H9 (cell line): ENCODE data around the gene CC2D1A. TPM values are rescaled to one million over a fixed set of nuclear protein-coding genes. Genes with fewer than 3 reads are reported as not detected.

Source experiments
- DNase-seq: peaks from one replicate; pipeline ENCODE4 v3.0.0-alpha.2; 2017
- H2AFZ ChIP-seq: one replicate; pipeline ENCODE4 v1.6.1; 2013; ENCODE audit warnings: mild to moderate bottlenecking, low read length, control low read depth, moderate library complexity
- H2AK5ac ChIP-seq: 2 replicates; pipeline ENCODE4 v1.6.1; 2013; ENCODE audit warnings: low read length, control low read depth, mixed read lengths; ENCODE audit not compliant: insufficient read length
- H2BK120ac ChIP-seq: one replicate; pipeline ENCODE4 v1.6.1; 2013; ENCODE audit warnings: low read depth, mild to moderate bottlenecking, low read length, control low read depth, inconsistent platforms; ENCODE audit not compliant: poor library complexity, severe bottlenecking
- H2BK12ac ChIP-seq: 2 replicates; pipeline ENCODE4 v1.6.1; 2013; ENCODE audit warnings: low read length, control low read depth, mixed read lengths, low read depth; ENCODE audit not compliant: insufficient read length
- H2BK15ac ChIP-seq: 2 replicates; pipeline ENCODE4 v1.6.1; 2013; ENCODE audit warnings: low read depth, low read length, control low read depth
- H2BK20ac ChIP-seq: one replicate; pipeline ENCODE4 v1.6.1; 2013; ENCODE audit warnings: low read depth, mild to moderate bottlenecking, low read length, control low read depth, inconsistent platforms; ENCODE audit not compliant: poor library complexity, severe bottlenecking
- H2BK5ac ChIP-seq: 2 replicates; pipeline ENCODE4 v1.6.1; 2013; ENCODE audit warnings: low read length, control low read depth, mixed read lengths; ENCODE audit not compliant: insufficient read length
- H3K14ac ChIP-seq: 2 replicates; pipeline ENCODE4 v1.6.1; 2013; ENCODE audit warnings: low read length, control low read depth; ENCODE audit not compliant: insufficient read depth
- H3K18ac ChIP-seq: 2 replicates; pipeline ENCODE4 v1.6.1; 2013; ENCODE audit warnings: low read depth, mild to moderate bottlenecking, mixed read lengths, low read length, control low read depth; ENCODE audit not compliant: insufficient read length
- H3K23ac ChIP-seq: 2 replicates; pipeline ENCODE4 v1.6.1; 2013; ENCODE audit warnings: low read length, control low read depth, mixed read lengths, low read depth; ENCODE audit not compliant: insufficient read length
- H3K23me2 ChIP-seq: 2 replicates; pipeline ENCODE4 v1.6.1; 2013; ENCODE audit warnings: low read depth, mild to moderate bottlenecking, mixed read lengths, low read length, control low read depth; ENCODE audit not compliant: insufficient read length, poor library complexity, severe bottlenecking
- H3K27ac ChIP-seq: 2 replicates; pipeline ENCODE4 v1.5.1; 2013; ENCODE audit warnings: low read length, control low read depth, mixed read lengths, low read depth; ENCODE audit not compliant: insufficient read length
- H3K27me3 ChIP-seq: 2 replicates; pipeline ENCODE4 v1.6.1; 2013; ENCODE audit warnings: low read length, control low read depth, inconsistent platforms; ENCODE audit not compliant: insufficient read depth
- H3K4ac ChIP-seq: 2 replicates; pipeline ENCODE4 v1.6.1; 2013; ENCODE audit warnings: low read depth, mild to moderate bottlenecking, control low read depth, inconsistent platforms, low read length, moderate library complexity
- H3K4me1 ChIP-seq: 2 replicates; pipeline ENCODE4 v1.6.1; 2013; ENCODE audit warnings: low read length, control low read depth, inconsistent platforms; ENCODE audit not compliant: insufficient read depth
- H3K4me2 ChIP-seq: 2 replicates; pipeline ENCODE4 v1.6.1; 2013; ENCODE audit warnings: low read length, control low read depth, mixed read lengths; ENCODE audit not compliant: insufficient read length, insufficient read depth
- H3K56ac ChIP-seq: 2 replicates; pipeline ENCODE4 v1.6.1; 2013; ENCODE audit warnings: low read depth, mild to moderate bottlenecking, mixed read lengths, low read length, control low read depth; ENCODE audit not compliant: insufficient read length
- H3K79me1 ChIP-seq: 2 replicates; pipeline ENCODE4 v1.6.1; 2013; ENCODE audit warnings: low read depth, mild to moderate bottlenecking, moderate library complexity, low read length, control low read depth, inconsistent platforms; ENCODE audit not compliant: insufficient read depth, poor library complexity, severe bottlenecking
- H3K79me2 ChIP-seq: 2 replicates; pipeline ENCODE4 v1.6.1; 2013; ENCODE audit warnings: low read length, control low read depth, inconsistent platforms; ENCODE audit not compliant: insufficient read depth
- H3K9ac ChIP-seq: 2 replicates; pipeline ENCODE4 v1.6.1; 2013; ENCODE audit warnings: low read length, control low read depth, mixed read lengths; ENCODE audit not compliant: insufficient read length; ENCODE audit errors: extremely low read depth
- H3K9me3 ChIP-seq: one replicate; pipeline ENCODE4 v1.6.1; 2013; ENCODE audit warnings: low read depth, low read length, inconsistent platforms; ENCODE audit not compliant: control insufficient read depth
- H3T11ph ChIP-seq: one replicate; pipeline ENCODE4 v1.6.1; 2013; ENCODE audit warnings: mild to moderate bottlenecking, low read length, control low read depth, inconsistent platforms
- H4K20me1 ChIP-seq: one replicate; pipeline ENCODE4 v1.6.1; 2013; ENCODE audit not compliant: control insufficient read depth, insufficient read length, insufficient read depth
- H4K5ac ChIP-seq: 2 replicates; pipeline ENCODE4 v1.6.1; 2013; ENCODE audit warnings: low read depth, mild to moderate bottlenecking, mixed read lengths, low read length, control low read depth; ENCODE audit not compliant: insufficient read length
- H4K8ac ChIP-seq: replicated peaks from 2 replicates; pipeline ENCODE4 v1.6.1; 2013; ENCODE audit warnings: low read length, control low read depth, mixed read lengths, low read depth; ENCODE audit not compliant: insufficient read length
- H4K91ac ChIP-seq: 2 replicates; pipeline ENCODE4 v1.6.1; 2013; ENCODE audit warnings: low read depth, mild to moderate bottlenecking, moderate library complexity, mixed read lengths, low read length, control low read depth; ENCODE audit not compliant: insufficient read length
- H3K27ac Mint-ChIP-seq, 3 experiments: 2 replicates in 2 of 3; 3 replicates in 1 of 3; pipeline ENCODE4 v1.8.0; 2020 to 2021; ENCODE audit warnings: mixed read lengths in 3 of 3, mild to moderate bottlenecking in 1 of 3, moderate library complexity in 1 of 3
- H3K27me3 Mint-ChIP-seq: 2 replicates; pipeline ENCODE4 v1.8.0; 2021; ENCODE audit warnings: low read depth, mild to moderate bottlenecking, moderate library complexity, mixed read lengths
- H3K36me3 Mint-ChIP-seq, 3 experiments: 2 replicates in 2 of 3; 3 replicates in 1 of 3; pipeline ENCODE4 v1.8.0; 2020 to 2021; ENCODE audit warnings: low read depth in 3 of 3, mixed read lengths in 3 of 3; ENCODE audit not compliant: insufficient read depth in 1 of 3
- H3K4me1 Mint-ChIP-seq, 2 experiments: 2 replicates each; pipeline ENCODE4 v1.8.0; 2020; ENCODE audit warnings: mixed read lengths in 2 of 2
- H3K4me3 Mint-ChIP-seq, 2 experiments: 2 replicates in 1 of 2; 3 replicates in 1 of 2; pipeline ENCODE4 v1.8.0; 2020 to 2021; ENCODE audit warnings: mild to moderate bottlenecking in 2 of 2, mixed read lengths in 2 of 2, moderate library complexity in 1 of 2
- H3K9me3 Mint-ChIP-seq, 2 experiments: 2 replicates in 1 of 2; 3 replicates in 1 of 2; pipeline ENCODE4 v1.8.0; 2020; ENCODE audit warnings: mild to moderate bottlenecking in 2 of 2, mixed read lengths in 2 of 2, moderate library complexity in 1 of 2
- CTCF ChIP-seq: fragments of 200-600 bp; sonication (generic); conservative IDR thresholded peaks from 3 replicates; pipeline ENCODE4 v1.8.0; 2021; ENCODE audit warnings: antibody characterized with exemption, mild to moderate bottlenecking
- WGBS: extraction: QIAGEN DNeasy Blood & Tissue Kit; methylation state at CpG from one replicate; pipeline ENCODE4 v1.1.7; 2013; ENCODE audit warnings: missing lambda C conversion rate, low lambda C conversion rate, mixed read lengths; ENCODE audit not compliant: insufficient read length; ENCODE audit errors: extremely low coverage; 5-methylcytosine and 5-hydroxymethylcytosine counted together
- total RNA-seq: library from RNA; stranded (reverse); gene quantifications from 2 replicates; pipeline ENCODE4 v1.2.1, GENCODE V29; 2021

The CC2D1A gene
- total RNA-seq, 1 experiment from 2014 or later = 48.5 TPM

GRCh38 chr19:13957051-13957450, 51.0 kb downstream of the CC2D1A start:
- Histone ChIP-seq H4K91ac (no peak overlapping the region), H2BK120ac (no peak overlapping the region), H2AK5ac (no peak overlapping the region), H3K23ac (no peak overlapping the region), H2BK12ac (no peak overlapping the region), H3K4ac (no peak overlapping the region), H4K20me1 (no peaks in the 10 kb centered on the region), H3K79me2 (peaks cover 6% of the 10 kb centered on the region; the same call in 1 of the 2 replicates), H2BK5ac (no peak overlapping the region), H3T11ph (no peak overlapping the region), H3K14ac (no peak overlapping the region), H4K8ac (no peak overlapping the region), H3K9ac (no peak overlapping the region), H3K18ac (no peak overlapping the region), H3K9me3 (no peaks in the 10 kb centered on the region), H3K79me1 (peaks cover 8% of the 10 kb centered on the region), H3K4me1 (no peaks in the 10 kb centered on the region), H2AFZ (no peak overlapping the region), H2BK15ac (no peak overlapping the region), H3K27ac (no peak overlapping the region), H3K4me2 (no peak overlapping the region), H3K27me3 (no peaks in the 10 kb centered on the region), H3K23me2 (peaks cover 8% of the 10 kb centered on the region), H4K5ac (no peak overlapping the region), H3K56ac (no peak overlapping the region), H2BK20ac (no peak overlapping the region)
- no peak for TF ChIP-seq CTCF
- no CpG with 5 or more reads among the region's 8 CpGs for whole genome bisulfite sequencing
- peaks cover 22 to 60% (median 60%) of the 10 kb centered on the region in 3 experiments; a peak in 6 of 7 replicates for H3K36me3 Mint-ChIP-seq
- H3K27me3 Mint-ChIP-seq = no peaks in the 10 kb centered on the region
- peaks cover 13% of the 10 kb centered on the region in 2 experiments for H3K4me1 Mint-ChIP-seq
- no peak overlapping the region for H3K4me3 Mint-ChIP-seq
- H3K27ac Mint-ChIP-seq = no peak overlapping the region
- no peaks in the 10 kb centered on the region for H3K9me3 Mint-ChIP-seq
- DNase-seq = no peak
